Camera-type eye (tissue), 1 donor: ENCODE results near the gene MRGPRX1. TPM values are rescaled to one million over a fixed set of nuclear protein-coding genes. Genes with fewer than 3 reads are reported as not detected.

ENCODE experiments used
- total RNA-seq: library from RNA; depleted of rRNA; stranded (reverse); fragments of >200 nt; gene quantifications from one replicate; pipeline ENCODE4 v1.2.3, GENCODE V29; 2014

The MRGPRX1 gene
- not detected for total RNA-seq

DNA sequence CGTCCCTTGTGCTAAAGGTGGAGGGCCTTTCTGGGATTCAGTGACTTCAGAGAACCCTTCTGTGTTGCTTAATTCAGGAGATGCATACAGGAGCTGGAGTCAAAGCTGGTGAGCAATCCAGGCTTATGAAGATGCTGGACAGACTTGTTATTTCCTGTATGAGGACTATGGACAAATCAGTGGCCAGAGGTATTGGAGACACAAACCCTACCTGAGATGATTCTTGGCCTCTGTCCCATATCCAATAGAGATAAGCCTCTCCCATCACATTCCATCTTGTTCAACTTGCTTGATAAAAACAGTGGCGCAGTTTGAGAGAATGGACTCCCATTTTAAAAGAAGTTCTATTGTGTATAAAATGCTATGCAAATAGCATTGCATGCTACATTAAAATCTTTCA, at the start of gene MRGPRX1:
Gene MRGPRX1, minus strand, starts transcription at position 101 of the 400 bp plus-strand sequence. CDS start 4,630 bp downstream, outside the sequence.

Other genes starting within 250 kb of the MRGPRX1 start
- 7.3 TPM for gene TMEM86A, start 240.6 kb downstream of the MRGPRX1 start, total RNA-seq
- gene IGSF22, start 213.2 kb downstream of the MRGPRX1 start, total RNA-seq = 0.44 TPM
- 3.8 TPM for gene PTPN5, start 147.6 kb downstream of the MRGPRX1 start, total RNA-seq
- not detected for gene MRGPRX2, start 121.3 kb upstream of the MRGPRX1 start, total RNA-seq
- 31.4 TPM for gene ZDHHC13, start 177.8 kb upstream of the MRGPRX1 start, total RNA-seq